WTC11 (cell line): ENCODE measurements around the gene CD80. TPM values are rescaled to one million over a fixed set of nuclear protein-coding genes. Genes with fewer than 3 reads are reported as not detected.

Experiments used
- ATAC-seq: fragments of 200-7000 bp; cut with Tn5 transposase; 2 replicates; pipeline ENCODE4 v1.10.0; 2021; ENCODE audit warnings: mild to moderate bottlenecking, moderate library complexity
- CTCF ChIA-PET: fragments of 300-600 bp; sonication (Branson Sonifier 250); formaldehyde crosslinking; loops from one replicate; lab custom pipeline; 2021; ENCODE audit warnings: antibody characterized with exemption; lab: Charles Lee
- POLR2A ChIA-PET: fragments of 350-600 bp; sonication (Branson Sonifier 250); formaldehyde crosslinking; loops from one replicate; lab custom pipeline; 2021; ENCODE audit warnings: antibody characterized with exemption; lab: Charles Lee
- DNase-seq: peaks from one replicate; pipeline ENCODE4 v3.0.0; 2021; ENCODE audit warnings: low spot score
- H3K27ac Mint-ChIP-seq: 2 replicates; pipeline ENCODE4 v1.8.0; 2021; ENCODE audit warnings: mixed read lengths
- H3K27me3 Mint-ChIP-seq: 2 replicates; pipeline ENCODE4 v1.8.0; 2021; ENCODE audit warnings: low read depth, mild to moderate bottlenecking, moderate library complexity, mixed read lengths
- H3K36me3 Mint-ChIP-seq: 2 replicates; pipeline ENCODE4 v1.8.0; 2021; ENCODE audit warnings: mixed read lengths
- H3K4me1 Mint-ChIP-seq: 2 replicates; pipeline ENCODE4 v1.8.0; 2022; ENCODE audit warnings: mixed read lengths
- H3K4me3 Mint-ChIP-seq: 2 replicates; pipeline ENCODE4 v1.8.0; 2021; ENCODE audit warnings: mild to moderate bottlenecking, moderate library complexity, mixed read lengths
- H3K9me3 Mint-ChIP-seq: 2 replicates; pipeline ENCODE4 v1.8.0; 2021; ENCODE audit warnings: mixed read lengths
- AR ChIP-seq: fragments of 250-450 bp; sonication (Bioruptor Pico); IDR thresholded peaks from 2 replicates; pipeline ENCODE4 v1.9.0; 2021; ENCODE audit warnings: mild to moderate bottlenecking
- CBFB ChIP-seq: sonication (generic); formaldehyde crosslinking; IDR thresholded peaks from 2 replicates; pipeline ENCODE4 v1.8.1; 2022; ENCODE audit warnings: mild to moderate bottlenecking, low read depth, missing genetic modification reagents
- E2F4 ChIP-seq: sonication (generic); formaldehyde crosslinking; IDR thresholded peaks from 2 replicates; pipeline ENCODE4 v1.8.1; 2022; ENCODE audit warnings: low read depth, mild to moderate bottlenecking, moderate library complexity, missing genetic modification reagents, borderline replicate concordance
- ERG ChIP-seq: fragments of 250-450 bp; sonication (Bioruptor Pico); IDR thresholded peaks from 2 replicates; pipeline ENCODE4 v1.8.0; 2021; ENCODE audit warnings: mild to moderate bottlenecking
- GTF2I ChIP-seq: fragments of 250-450 bp; sonication (Bioruptor Pico); conservative IDR thresholded peaks from 2 replicates; pipeline ENCODE4 v1.4.0; 2021; ENCODE audit warnings: mild to moderate bottlenecking
- HMGA2 ChIP-seq: fragments of 250-450 bp; sonication (Bioruptor Pico); IDR thresholded peaks from 2 replicates; pipeline ENCODE4 v1.4.0; 2021; ENCODE audit warnings: mild to moderate bottlenecking, moderate library complexity
- NFATC4 ChIP-seq: fragments of 250-450 bp; sonication (Bioruptor Pico); IDR thresholded peaks from 2 replicates; pipeline ENCODE4 v1.9.0; 2021; ENCODE audit warnings: mild to moderate bottlenecking
- NFYB ChIP-seq: sonication (generic); formaldehyde crosslinking; conservative IDR thresholded peaks from 2 replicates; pipeline ENCODE4 v1.8.0; 2022; ENCODE audit warnings: low read depth, missing genetic modification reagents
- NR3C1 ChIP-seq: sonication (generic); formaldehyde crosslinking; conservative IDR thresholded peaks from 2 replicates; pipeline ENCODE4 v1.8.1; 2023; ENCODE audit warnings: low read depth, mild to moderate bottlenecking, missing genetic modification reagents
- SOX15 ChIP-seq: fragments of 250-450 bp; sonication (Bioruptor Pico); IDR thresholded peaks from 2 replicates; pipeline ENCODE4 v1.9.0; 2021; ENCODE audit warnings: mild to moderate bottlenecking
- USF2 ChIP-seq: sonication (generic); formaldehyde crosslinking; IDR thresholded peaks from 2 replicates; pipeline ENCODE4 v1.8.1; 2023; ENCODE audit warnings: mild to moderate bottlenecking, missing genetic modification reagents, moderate library complexity
- ZBTB43 ChIP-seq: sonication (generic); formaldehyde crosslinking; IDR thresholded peaks from 2 replicates; pipeline ENCODE4 v1.8.1; 2023; ENCODE audit warnings: mild to moderate bottlenecking, missing genetic modification reagents
- ZNF263 ChIP-seq: sonication (generic); formaldehyde crosslinking; IDR thresholded peaks from 2 replicates; pipeline ENCODE4 v1.8.1; 2022; ENCODE audit warnings: low read depth, mild to moderate bottlenecking, moderate library complexity, missing genetic modification reagents
- ZNF396 ChIP-seq: fragments of 250-450 bp; sonication (Bioruptor Pico); IDR thresholded peaks from 2 replicates; pipeline ENCODE4 v1.8.0; 2021; ENCODE audit warnings: mild to moderate bottlenecking, moderate library complexity, borderline replicate concordance
- ZNF423 ChIP-seq: fragments of 250-450 bp; sonication (Bioruptor Pico); IDR thresholded peaks from 2 replicates; pipeline ENCODE4 v2.1.2; 2022; ENCODE audit warnings: mild to moderate bottlenecking, moderate library complexity
- ZNF425 ChIP-seq: fragments of 250-450 bp; sonication (Bioruptor Pico); conservative IDR thresholded peaks from 2 replicates; pipeline ENCODE4 v1.9.0; 2021; ENCODE audit warnings: mild to moderate bottlenecking
- ZNF512 ChIP-seq: sonication (generic); formaldehyde crosslinking; IDR thresholded peaks from 2 replicates; pipeline ENCODE4 v1.8.1; 2022; ENCODE audit warnings: missing genetic modification reagents, borderline replicate concordance
- ZNF532 ChIP-seq: fragments of 250-450 bp; sonication (Bioruptor Pico); IDR thresholded peaks from 2 replicates; pipeline ENCODE4 v1.9.0; 2021; ENCODE audit warnings: mild to moderate bottlenecking, borderline replicate concordance
- total RNA-seq: library from RNA; stranded (reverse); gene quantifications from 3 replicates; pipeline ENCODE4 v1.2.3, GENCODE V29; 2021

Gene CD80
- total RNA-seq, 1 experiment from 2014 or later = 0.24 TPM

GRCh38 chr3:119571688-119572087 is 12.3 kb upstream of the CD80 start (continued):
- no peak for TF ChIP-seq ZBTB43 (CRISPR knock-in tag)
- TF ChIP-seq NFATC4 (CRISPR knock-in tag) = no peak
- no peak for TF ChIP-seq HMGA2 (CRISPR knock-in tag)
- TF ChIP-seq USF2 (CRISPR knock-in tag) = no peak

- CTCF ChIA-PET = interaction anchor here (0.6 to 1.5 kb wide), 2 partner anchors 119 to 1911 kb away, joined by 3 to 5 read pairs; no protein-coding TSS in a partner anchor
- peaks cover 5% of the 10 kb centered on the region; the same call in 1 of the 2 replicates for H3K9me3 Mint-ChIP-seq
- H3K27me3 Mint-ChIP-seq = peaks cover 3% of the 10 kb centered on the region
- DNase-seq (no peak), ATAC-seq (no peak)
- POLR2A ChIA-PET = no interaction called here
- H3K27ac Mint-ChIP-seq = no peak overlapping the region
- H3K4me1 Mint-ChIP-seq = no peaks in the 10 kb centered on the region
- no peak overlapping the region for H3K4me3 Mint-ChIP-seq
- H3K36me3 Mint-ChIP-seq = no peaks in the 10 kb centered on the region
- no peak for TF ChIP-seq NR3C1 (CRISPR knock-in tag)
- TF ChIP-seq ZNF532 = no peak
- TF ChIP-seq NFYB (CRISPR knock-in tag) = no peak
- no peak for TF ChIP-seq ZNF396 (CRISPR knock-in tag)
- no peak for TF ChIP-seq SOX15 (CRISPR knock-in tag)
- no peak for TF ChIP-seq ERG (CRISPR knock-in tag)
- no peak for TF ChIP-seq E2F4
- TF ChIP-seq ZNF425 (CRISPR knock-in tag) = no peak
- TF ChIP-seq GTF2I = no peak
- no peak for TF ChIP-seq ZNF423 (CRISPR knock-in tag)
- no peak for TF ChIP-seq AR (CRISPR knock-in tag)
- TF ChIP-seq CBFB (CRISPR knock-in tag) = no peak
- TF ChIP-seq ZNF512 (CRISPR knock-in tag) = no peak
- no peak for TF ChIP-seq ZNF263 (CRISPR knock-in tag)
Measured at GRCh38 chr3:119571230-119571629, 11.8 kb upstream of the CD80 start.
